Fibroblast of the aortic adventitia (primary cell): ENCODE data around the gene ZNF611. TPM values are rescaled to one million over a fixed set of nuclear protein-coding genes. Genes with fewer than 3 reads are reported as not detected.
"Not testable (repeated sequence)": the region's sequence is repeated elsewhere in the genome, so short reads cannot be mapped to it uniquely, and the experiment has no call there.

Source experiments
- DNase-seq: peaks from one replicate; pipeline ENCODE4 v3.0.0-alpha.2; 2010; ENCODE audit warnings: low read depth
- H3K4me3 ChIP-seq: 2 replicates; pipeline ENCODE4 v1.5.1; 2011; ENCODE audit warnings: low read depth, mild to moderate bottlenecking, control low read depth, low read length, moderate library complexity
- total RNA-seq: library from RNA; depleted of rRNA; stranded (reverse); fragments of >200 nt; gene quantifications from 2 replicates; pipeline ENCODE4 v1.2.3, GENCODE V29; 2012; ENCODE audit warnings: low replicate concordance
- TF ChIP-seq, protein P1 (sequence below): IDR thresholded peaks from 2 replicates; pipeline ENCODE4 v1.5.1; 2011; ENCODE audit warnings: mild to moderate bottlenecking, low read length, control low read depth, inconsistent platforms; ENCODE audit not compliant: insufficient read depth

Gene ZNF611
- total RNA-seq, 1 donor, result 12.8 TPM

DNA sequence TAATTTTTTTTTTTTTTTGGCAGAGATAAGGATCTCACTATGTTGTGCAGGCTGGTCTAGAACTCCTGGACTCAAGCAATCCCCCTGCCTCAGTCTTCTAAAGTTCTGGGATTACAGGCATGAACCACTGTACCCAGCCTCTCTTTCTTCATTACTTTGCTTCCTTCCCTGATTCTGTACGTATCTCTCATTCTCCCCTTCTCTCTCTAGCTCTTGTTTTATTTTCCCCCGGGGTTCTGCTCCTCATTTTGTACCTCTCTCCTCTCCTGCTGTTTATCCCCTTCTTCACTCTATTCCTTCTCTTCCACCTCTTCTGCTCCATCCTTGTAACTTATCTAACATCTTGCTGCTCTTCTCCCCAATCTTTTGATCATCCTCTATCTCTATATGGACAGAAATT is 46.5 kb downstream of the ZNF611 start:
- TF ChIP-seq, protein P1, sequence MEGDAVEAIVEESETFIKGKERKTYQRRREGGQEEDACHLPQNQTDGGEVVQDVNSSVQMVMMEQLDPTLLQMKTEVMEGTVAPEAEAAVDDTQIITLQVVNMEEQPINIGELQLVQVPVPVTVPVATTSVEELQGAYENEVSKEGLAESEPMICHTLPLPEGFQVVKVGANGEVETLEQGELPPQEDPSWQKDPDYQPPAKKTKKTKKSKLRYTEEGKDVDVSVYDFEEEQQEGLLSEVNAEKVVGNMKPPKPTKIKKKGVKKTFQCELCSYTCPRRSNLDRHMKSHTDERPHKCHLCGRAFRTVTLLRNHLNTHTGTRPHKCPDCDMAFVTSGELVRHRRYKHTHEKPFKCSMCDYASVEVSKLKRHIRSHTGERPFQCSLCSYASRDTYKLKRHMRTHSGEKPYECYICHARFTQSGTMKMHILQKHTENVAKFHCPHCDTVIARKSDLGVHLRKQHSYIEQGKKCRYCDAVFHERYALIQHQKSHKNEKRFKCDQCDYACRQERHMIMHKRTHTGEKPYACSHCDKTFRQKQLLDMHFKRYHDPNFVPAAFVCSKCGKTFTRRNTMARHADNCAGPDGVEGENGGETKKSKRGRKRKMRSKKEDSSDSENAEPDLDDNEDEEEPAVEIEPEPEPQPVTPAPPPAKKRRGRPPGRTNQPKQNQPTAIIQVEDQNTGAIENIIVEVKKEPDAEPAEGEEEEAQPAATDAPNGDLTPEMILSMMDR, result no peak
- DNase-seq, result no peak
- H3K4me3 ChIP-seq, result no peak overlapping the region

DNA sequence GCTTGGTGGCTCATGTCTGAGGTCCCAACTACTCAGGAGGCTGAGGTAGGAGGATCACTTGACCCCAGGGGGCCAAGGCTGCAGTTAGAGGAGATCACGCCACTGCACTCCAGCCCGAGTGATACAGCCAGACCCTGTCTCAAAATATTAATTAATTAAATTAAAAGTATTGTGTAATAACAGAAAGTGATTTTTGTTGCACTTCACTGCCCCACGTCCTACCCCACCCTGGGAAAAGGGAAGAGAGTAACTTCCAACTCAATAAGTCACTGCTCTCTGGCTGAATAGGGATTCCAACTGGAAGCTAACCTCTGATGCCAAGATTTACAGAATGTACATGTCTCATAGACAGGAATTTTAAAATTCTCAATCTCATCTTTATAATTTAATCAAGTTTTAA is 47.2 kb downstream of the ZNF611 start:
- TF ChIP-seq, protein P1, result no peak
- H3K4me3 ChIP-seq, result no peak overlapping the region
- DNase-seq, result no peak

DNA sequence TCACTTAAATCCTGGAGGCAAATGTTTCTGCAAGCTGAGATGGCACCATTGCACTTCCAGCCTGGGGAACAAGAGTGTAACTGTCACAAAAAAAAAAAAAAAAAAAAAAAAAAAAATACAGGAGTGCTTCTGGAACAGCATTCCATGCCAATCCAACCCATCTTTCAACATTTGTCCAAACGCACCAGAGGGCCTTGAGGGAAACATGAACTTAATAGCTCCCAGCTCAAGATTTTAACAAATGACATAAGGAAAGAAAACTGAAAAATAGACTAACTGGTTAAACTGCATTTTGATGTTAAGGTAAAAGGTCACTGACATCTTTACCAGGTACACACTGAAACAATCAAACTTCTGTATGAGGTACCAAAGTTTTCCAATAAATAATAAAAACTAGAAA is 49.0 kb downstream of the ZNF611 start:
- no peak for DNase-seq
- H3K4me3 ChIP-seq, result no peak overlapping the region
- TF ChIP-seq, protein P1, result no peak

DNA sequence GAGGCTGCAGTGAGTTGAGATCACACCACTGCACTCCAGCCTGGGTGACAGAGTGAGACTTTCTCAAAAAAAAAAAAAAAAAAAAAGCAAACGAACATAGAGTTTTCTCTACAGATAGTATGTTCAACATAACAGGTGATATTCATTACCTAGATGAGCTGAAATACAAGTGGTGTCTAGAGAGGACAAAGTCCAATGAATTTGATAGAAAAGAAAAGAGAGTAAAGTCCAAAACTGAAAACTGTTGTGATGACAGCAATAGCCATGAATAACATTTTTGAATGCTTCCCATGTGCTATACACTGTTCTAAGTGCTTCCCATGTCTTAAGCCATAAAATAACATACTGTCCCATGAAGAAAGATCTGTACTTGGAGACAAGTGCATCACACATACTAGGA is 53.6 kb downstream of the ZNF611 start:
- DNase-seq, result not testable (repeated sequence)

DNA sequence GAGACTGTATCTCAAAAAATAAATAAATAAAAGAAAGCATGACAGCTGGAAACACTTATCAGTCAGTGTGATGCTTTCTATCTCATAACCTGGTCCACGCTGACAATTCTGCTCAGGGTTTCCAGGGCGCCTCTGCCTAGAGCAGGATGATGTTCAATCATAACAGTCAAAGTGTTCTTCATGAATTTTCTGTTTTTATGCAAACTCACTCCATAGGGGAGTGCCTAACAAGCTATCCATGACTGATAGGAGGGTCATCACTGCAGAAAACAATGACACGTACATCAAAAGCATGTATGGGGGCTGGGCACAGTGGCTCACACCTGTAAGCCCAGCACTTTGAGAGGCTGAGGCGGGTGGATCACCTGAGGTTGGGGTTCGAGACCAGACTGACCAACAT is 55.2 kb downstream of the ZNF611 start:
- H3K4me3 ChIP-seq, result no peak overlapping the region
- TF ChIP-seq, protein P1, result no peak
- DNase-seq, result no peak

More for the DNA sequence above, 53.6 kb downstream of the ZNF611 start:
- not testable (repeated sequence) for H3K4me3 ChIP-seq

DNA sequence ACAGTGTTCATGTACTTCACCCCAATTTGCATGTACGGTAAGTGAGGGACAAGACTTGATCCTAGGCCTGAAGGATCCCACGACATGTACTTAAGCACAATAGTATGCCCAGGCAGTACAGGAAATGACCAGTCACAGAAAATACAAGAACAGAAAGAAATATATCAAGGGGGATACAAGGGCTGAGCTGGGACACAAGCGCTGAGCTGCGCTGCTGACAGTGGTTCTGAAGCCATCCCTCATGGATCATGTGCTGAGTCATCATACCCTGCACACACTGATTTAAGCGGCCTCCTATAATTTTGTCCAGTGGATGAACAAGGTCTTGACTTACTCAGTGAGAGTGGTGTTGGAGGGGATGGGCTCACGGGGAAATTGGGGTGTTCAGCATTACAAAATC is 59.6 kb downstream of the ZNF611 start:
- not testable (repeated sequence) for H3K4me3 ChIP-seq, DNase-seq

DNA sequence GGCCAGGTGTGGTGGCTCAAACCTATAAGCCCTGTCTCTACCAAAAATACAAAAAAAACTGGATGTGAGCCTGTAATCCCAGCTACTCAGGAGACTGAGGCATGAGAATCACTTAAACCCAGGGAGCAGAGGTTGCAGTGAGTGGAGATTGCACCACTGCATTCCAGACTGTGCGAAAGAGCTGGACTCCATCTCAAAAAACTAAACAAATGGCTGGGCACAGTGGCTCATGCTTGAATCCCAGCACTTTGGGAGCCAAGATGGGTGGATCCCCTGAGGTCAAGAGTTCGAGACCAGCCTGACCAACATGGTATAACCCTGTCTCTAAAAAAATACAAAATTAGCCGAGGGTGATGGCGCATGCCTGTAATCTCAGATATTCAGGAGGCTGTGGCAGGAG is 61.8 kb downstream of the ZNF611 start:
- TF ChIP-seq, protein P1, result no peak
- peak; percentile 40 for DNase-seq
- H3K4me3 ChIP-seq, result no peak overlapping the region

DNA sequence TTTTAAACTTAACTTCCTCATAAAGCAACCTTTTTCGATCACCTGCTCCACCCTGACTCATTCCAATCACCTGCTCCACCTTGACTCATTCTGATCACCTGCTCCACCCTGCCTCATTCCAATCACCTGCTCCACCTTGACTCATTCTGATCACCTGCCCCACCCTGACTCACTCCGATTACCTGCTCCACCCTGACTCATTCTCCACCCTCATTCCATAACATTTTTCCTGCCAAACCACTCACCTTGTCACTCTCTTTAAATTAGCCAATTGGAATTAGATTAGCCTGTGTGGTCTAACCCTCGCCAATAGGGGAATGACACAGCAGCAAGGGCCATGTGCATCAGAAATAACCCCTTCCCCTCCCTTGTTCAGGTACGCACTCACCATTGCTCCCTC is 64.8 kb downstream of the ZNF611 start:
- no peak overlapping the region for H3K4me3 ChIP-seq
- TF ChIP-seq, protein P1, result no peak
- no peak for DNase-seq
